Hippocampal formation (tissue), 2 donors: ENCODE measurements around the gene F8.

Experiments used
- DNase-seq, 2 donors: peaks; one replicate each; lab custom pipeline; 2025; lab: John Stamatoyannopoulos, UW

Gene F8

DNA sequence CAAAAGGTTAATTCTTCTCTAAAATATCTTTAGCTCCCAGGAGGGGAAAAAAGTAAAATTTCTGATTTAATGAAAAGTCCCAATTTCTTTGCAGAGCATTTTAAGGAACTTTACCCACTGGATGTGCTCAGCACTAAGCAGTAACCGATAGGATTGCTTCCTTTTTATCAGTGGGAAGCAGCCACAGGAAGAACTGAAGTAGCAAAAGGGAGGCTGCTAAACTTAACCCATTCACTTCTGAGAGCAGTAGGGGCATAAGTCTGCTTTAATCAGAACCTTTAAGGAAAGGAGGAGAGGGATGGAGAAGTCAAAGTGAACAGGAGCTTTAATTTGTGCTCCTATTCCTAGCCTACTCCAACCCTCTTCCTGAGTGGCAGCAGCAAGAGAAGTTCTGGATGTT is at the start of gene F8:
Gene F8, minus strand, starts transcription at position 139 of the 400 bp plus-strand sequence. CDS start 171 bp downstream, outside the sequence.
- no peak for DNase-seq

DNA sequence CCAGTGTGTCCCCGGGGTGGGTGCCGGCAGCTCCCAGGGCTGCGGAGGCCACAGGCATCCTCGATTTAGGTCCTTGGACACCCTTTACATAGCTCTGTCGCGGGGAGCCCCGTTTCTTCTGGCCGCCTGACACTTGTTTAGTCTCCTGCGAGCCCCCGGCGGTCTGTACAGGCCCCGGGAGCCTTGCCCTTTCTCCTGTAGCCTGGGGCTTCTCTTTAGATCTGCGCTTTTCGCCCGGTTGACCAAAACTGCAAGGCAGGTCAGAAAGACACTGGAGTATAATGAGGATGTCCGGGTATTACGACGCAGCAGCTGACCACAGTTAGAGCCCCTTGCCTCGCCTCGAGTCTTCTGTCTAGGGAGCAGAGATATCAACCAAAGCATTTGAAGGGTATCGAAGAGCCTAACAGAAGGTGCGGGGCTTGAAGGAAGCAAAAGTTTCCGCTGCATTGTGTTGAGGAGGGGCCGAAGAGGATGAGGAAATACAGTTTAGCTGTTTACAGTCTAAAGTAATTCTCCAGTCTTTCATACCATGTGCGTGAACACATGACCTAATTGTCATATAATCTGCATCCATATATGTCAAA is 49.3 kb upstream of the F8 start:
- DNase-seq: no peak

DNA sequence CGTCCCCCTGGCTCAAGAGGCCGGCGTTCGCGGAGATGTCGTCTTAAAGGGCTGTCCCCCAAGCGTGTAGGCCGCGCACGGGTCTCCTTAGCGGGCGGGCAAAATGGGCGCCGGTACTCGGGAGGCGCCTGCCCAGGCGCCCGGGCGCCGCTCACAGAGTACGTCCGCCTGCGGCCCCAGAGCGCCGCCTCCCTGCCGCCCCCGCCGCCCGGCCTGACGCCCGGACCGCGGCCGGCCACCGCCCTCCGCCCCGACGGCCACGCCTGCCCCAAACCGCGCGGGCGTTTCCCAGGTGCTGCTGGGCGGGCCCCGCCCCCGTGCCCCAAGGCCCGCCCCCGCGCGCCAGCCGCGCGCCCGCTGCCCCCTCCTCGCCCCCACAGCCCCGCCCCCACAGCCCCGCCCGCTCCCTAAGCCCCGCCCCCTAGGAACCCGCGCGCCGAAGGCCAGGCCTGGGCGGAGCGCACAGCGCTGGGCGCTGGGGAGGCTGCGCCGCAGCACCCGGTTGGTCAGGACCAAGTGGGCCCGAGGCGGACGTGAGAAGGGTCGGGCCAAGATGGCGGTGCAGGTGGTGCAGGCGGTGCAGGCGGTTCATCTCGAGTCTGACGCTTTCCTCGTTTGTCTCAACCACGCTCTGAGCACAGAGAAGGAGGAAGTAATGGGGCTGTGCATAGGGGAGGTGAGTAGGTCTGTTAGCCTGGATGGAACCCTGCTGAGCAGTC is 48.6 kb upstream of the F8 start, which contains the start of the genes BRCC3, CMC4 and MTCP1:
Gene BRCC3, plus strand, starts transcription at position 534 of the 719 bp plus-strand sequence. Its CDS starts 20 bp downstream, at position 554.
Gene CMC4, minus strand, starts transcription at position 162 of the 719 bp plus-strand sequence. CDS start 7,113 bp downstream, outside the sequence.
Gene MTCP1, minus strand, starts transcription at position 162 of the 719 bp plus-strand sequence. CDS start 5,126 bp downstream, outside the sequence.
- DNase-seq: peak; percentile 51 to 77

DNA sequence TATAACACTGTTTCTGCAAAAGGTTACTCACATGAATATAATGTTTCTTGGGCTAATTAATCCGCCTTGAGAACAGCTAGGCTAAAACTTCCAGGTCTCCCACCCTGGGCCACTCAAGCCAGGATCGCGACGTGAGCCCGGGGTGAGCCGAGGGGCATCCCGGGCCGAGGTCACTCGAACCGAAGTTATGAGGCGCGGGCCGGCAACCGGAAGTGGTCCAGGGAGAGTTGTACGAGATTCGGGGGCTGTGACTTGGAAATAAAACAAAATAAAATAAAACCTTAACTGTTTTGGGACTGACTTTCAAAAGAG is 48.1 kb upstream of the F8 start:
- no peak for DNase-seq

DNA sequence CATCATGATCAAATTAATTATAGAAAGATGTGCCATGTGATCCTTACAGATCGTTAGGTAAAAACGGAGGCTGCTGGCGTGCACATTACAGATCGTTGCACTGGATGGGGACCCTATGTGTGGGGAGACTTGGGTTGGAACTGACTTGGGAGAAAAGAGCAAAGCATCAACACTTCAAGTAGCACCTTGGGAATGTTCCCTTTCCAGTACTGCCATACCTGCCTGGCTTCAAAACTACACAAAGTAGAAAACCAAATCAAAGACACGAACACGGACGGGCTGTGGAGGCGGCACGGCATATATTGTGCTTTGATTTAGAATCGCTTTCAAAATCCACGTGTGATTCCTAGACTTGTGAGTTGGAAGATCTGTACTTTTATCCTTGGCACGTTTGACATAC is 47.5 kb upstream of the F8 start:
- DNase-seq: no peak

DNA sequence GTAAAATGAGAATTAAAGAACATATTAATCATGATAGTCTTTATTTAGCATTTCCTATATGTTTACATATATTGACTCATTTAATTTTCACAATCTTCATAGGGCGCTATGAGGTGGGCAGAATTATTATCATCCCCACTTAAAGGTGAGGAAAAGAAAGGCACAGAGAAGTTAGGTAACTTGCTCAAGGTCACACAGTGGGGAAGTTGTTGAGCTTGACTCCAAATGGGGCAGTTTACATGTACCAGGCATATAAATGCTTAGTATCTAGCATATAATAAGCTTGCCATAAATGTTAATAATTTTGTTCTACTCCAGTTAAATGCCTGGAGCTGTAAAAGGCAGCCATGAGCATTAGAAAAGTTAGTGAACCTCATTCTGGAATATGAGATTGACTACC is 46.9 kb upstream of the F8 start:
- DNase-seq: no peak

DNA sequence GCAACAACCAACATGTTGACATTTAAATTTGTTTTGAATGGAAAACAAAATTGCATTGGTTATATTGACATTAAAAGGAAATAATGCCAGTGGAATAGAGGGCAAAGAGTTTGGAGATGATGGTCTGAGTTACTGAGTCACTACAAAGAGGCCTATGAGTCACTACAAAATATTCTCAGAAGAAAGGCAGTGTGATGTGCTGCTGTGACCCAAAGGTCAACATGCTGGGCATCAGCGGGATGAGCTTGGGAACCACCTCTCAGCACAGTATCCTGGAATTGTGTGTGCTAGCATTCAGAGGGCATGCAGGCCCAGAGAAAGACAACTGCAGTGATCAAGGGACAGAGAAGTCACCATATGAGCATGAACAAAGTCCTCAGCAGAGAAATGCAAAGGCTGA is 45.6 kb upstream of the F8 start:
- no peak for DNase-seq

DNA sequence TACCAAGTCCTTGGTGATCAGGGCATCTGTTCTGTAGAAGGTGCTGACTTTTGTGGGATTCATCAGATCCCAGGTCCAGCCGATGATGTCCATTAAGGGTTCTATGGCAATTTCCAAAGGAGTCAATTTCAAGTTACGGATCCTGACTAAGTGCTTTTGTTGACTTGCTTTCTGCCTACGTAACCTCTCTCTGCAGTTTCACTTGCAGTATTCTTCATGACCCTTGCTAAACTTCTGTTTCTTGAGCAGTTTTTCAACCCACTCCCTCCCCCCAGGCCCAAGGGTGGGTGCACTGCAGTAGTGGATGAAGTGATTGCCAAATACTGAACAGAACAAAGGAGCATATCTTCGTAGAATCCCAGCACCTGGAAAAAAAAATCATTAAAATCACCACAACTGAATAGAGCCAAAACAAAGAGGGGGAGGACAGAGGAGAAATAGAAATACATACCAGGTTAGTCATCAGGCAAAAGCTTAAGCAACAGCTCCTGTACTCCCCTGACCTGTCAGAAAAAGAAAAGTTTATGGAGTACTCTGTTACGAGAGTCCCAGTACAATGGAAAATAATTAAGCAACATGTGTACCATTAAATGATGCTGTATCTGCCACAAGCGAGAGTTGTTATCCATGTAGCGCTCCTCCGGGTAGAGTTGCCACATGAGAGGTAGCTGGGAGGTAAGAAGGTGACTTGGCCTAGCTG is 42.7 kb upstream of the F8 start:
- no peak for DNase-seq

DNA sequence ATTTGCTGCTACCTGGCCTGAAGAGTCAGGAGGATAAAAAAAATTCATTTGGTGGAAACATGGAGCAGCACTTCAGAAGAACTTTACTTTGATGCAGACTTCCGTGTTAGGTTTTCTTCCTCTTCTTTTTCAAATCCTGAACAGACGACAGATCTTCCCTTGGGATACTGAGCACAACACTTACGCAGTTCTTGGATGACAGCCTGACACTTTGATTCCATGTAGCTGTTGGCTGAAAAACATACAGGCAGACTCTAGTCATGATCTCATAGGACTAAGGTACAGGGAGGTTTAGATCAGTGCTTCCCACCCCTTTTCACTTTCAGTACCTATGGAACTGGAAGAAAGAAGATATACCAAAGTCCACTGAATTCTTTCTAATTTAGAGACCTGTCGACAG is 39.2 kb upstream of the F8 start:
- DNase-seq: no peak

DNA sequence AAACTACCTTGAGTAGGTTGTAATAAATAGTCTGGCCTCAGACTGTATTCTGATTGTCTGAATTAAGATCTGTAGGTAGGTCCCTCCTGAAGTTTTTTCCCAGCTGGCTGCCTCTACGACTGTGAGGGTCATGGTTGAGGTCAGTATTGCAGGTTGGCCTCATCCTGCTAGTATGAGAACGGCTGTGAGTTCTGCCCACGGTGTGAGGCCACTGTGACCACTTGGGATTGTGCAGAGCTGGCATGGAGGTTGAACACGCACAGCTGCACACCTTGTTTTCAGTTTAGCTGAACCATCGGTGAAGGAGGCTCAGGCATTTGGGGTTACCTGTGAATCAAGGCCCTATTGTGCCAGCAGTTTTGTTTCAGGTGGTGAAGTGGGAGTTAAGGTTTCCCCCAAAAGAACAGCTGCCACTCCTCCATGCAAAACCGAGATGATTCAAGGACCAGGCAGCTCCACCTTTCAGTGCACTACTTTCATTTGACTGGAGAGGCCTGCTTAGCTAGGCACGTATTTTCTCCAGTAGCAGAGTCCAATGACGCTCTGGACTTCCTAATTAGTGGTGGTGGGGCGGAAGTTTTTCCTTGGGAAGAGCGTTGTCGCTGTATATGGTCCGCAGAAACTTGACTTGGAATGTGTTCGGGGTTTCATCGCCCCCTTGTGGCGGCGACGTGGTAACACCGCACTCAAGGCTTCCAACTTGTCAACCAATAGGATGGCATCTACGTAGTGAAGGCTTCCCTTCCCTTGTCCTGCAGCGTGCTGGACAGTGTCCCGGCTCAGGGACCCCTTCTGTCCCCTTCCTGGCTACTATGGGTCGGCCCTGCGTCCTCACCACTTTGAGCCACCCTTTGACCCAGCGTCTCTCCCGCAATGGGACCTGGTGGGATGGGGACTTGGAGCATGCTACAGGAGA is 34.6 kb upstream of the F8 start:
- peak; percentile 9 to 14 for DNase-seq

DNA sequence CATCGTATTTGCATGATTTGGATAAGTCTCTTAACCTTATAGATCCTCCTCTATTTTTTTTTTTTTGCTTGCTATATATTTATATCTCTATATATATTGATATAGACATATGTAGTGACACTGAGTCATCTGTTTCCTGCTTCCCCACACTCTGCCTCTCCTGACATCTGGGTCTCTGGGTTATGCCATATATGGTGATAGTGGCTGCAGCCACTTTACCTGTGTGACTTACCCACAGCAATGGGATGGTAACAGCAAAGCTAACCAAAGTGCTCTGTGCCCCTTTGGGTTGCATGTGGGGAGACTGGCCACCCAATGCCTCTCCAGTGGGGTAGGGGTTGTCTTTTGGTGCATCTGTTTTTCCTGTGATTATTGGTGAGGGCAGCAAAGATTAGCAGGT is 33.9 kb upstream of the F8 start:
- DNase-seq: no peak

DNA sequence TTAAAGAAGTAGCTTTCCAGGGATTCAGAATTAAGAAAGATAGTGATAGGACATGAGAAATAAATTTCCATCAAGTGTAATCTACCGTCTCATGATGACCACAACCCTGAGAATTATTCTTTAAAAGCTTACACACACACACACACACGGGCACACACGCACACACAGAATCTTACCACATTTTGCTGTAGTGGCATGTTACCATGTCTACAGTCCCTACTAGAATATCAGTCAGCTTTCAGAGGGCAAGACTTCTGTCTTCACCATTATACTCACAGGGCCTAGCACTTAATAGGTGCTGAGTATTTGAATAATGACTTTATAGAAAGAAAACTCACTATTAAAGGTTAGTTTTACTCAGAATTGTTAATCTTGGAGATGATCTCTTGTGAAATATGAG is 33.0 kb upstream of the F8 start:
- DNase-seq: no peak

DNA sequence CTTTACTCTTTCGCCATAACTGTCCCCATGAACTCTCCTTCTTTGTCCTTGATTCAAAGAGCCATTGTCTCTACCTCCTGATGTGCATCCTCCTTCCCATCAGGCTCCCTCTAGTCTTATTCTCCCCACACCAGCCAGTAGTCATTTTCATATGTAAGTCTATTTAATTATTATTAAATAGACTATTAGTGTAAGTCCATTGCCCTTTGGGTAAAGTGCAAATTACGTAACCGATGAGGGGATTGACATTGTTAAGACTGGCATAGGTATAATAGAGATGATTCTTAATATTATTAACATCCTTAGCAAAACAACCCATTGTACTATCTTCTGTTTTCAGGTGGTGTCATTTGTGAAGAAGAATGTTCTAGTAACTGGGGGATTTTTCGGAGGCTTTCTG is 31.7 kb upstream of the F8 start:
- no peak for DNase-seq

DNA sequence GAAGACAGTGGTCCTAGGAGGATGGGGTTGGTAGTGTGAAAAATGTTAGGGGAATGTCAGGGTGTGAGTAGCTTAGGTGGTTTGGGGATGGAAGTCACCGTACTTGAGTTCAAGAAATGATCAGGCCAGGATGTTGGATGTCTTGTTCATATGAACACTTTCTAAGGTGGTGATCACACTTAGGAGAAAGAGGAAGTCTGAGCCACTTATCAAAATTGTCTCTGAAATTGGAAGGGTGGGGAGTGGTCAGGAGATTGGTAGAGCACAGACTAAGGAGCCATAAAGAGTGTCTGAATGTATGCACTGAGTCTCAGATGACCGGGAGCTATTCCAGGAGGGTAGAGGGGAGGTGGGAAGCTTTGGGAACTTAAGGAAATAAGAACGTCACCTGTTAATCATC is 31.1 kb upstream of the F8 start:
- no peak for DNase-seq

DNA sequence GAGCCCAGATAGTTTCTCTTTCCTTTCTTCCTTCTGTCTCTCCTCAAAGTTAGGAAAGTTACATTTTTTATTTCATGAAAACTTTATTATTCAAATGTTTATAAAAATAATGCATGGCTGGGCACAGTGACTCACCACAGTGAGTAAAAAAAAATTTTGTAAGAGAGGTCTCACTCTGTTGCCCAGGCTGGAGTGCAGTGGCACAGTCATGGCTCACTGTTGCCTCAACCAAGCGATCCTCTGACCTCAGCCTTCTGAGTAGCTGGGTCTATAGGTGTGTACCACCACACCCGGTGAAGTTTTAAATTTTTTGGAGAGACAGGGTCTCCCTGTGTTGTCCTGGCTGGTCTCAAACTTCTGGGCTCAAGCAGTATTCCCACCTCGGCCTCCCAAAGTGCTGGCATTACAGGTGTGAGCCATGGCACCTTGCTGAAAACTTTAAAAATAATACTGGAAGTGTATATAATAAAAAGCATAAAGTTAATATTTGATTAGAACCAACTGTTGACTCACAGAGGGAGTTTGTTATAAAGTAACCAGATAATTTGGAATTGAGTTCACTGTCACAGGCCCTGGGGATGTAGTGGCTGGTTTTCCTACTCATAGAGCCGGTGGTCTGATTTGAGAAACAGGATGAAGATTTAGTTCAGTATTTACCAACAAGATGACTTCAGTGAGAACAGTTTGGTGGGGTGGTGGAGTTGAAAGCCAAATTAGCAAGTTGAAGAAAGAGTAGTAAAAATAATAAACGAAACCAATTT is 30.4 kb upstream of the F8 start:
- no peak for DNase-seq

DNA sequence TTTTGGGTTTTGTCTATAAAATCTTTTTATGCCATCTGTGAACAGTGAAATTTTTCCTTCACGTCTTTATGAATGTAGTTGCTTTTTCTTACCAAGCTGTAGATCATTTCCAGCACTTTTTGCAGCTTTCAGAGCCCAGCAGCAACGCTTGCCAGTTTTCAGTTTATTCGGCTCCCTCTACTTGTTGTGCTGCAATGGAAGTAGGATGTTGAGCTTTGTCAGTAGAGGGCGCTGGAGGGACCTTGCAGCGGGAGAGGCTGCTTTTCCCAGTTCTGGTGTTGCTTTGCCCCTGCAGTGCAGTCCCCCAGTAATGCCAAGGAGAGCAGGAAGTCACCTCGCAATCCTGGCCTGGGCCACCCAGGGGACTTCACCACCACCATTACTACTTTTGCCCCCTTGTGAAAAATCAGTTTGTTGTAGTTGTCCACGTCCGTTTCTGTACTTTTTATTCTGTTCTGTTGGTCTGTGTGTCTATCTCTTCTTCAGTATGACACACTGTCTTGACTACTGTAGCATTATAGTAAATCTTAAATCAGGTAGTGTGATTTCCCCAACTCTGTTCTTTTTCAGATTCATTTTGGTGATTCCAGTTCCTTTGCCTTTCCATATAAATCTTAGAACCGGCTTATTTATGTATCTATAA is 26.6 kb upstream of the F8 start:
- peak; percentile 20 to 41 for DNase-seq

DNA sequence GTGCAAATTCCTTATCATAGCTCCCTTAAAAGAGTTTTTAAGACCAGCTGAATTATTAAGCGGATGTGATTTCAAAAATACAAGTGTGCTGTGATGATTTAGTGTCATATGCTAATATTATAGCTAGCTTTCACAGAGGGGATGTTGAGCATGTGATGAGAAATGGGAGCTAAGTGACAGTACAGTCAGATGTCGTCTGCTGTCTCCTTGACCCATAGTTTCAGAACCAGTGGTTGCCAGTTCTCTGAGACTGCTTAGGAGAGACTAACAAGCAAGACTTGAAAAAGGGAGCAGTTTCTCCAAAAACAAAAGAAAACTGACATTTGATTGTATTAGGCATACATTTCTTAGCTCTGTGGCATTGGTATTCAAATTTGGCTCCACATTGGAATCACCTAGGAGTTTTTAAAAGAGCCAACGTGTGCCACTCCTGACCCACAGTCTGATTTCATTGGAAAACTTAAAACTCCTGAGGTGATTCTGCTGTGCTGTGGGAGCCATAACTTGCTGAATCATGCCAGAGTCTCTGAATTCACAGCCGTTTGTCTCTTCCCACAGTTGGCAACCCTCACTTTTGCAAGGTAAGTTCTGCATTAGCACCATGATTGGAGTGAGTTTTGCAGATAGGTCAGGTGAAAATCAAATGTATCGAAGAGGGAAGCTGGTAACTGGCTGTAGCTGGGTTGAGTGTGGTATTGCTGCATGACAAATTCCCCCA is 24.4 kb upstream of the F8 start:
- no peak for DNase-seq

DNA sequence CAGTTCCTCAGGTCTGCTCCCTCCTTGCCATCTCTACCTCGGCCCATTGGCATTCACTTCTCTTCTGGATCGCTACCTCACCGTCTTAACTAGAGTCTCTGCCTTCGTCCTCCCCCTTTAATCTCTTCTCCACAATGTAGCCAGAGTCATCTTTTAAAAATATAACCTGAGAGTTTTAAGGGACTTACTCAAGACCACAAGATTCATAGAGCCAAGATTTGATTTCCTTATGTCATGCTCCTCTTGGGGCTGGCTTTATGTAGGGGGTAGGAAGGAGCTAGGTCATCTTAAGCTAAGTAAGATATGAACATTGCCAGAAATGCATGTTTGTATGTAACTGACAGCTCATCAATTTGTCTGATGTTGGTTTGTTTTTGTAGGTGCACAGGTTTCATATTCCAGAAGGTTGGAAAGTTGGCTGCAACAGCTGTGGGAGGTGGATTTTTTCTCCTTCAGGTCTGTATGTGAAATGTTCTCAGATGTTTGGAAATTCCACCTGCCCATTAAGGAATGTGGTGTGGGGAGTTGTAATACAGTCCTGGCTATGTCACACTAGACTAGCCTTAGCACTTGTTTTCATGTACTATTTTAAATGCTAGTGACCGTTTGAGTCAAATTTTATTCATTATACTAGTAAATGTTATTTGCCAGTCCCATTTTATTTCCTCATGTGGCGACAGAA is 23.7 kb upstream of the F8 start:
- DNase-seq: no peak

DNA sequence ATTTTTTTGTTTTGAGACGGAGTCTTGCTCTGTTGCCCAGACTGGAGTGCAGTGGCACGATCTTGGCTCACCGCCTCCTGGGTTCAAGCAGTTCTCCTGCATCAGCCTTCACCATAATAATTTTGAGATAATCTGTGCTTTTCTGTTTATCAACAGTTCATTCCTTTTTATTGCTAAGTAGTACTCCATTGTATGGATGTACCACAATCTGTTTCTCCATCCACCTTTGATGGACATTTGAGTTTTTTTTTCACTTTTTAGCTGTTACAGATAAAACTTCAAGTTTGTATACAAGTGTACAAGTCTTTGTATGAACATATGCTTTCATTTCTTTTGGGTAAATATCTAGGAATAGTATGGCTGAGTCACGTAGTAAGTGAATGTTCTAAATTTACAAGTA is 13.2 kb upstream of the F8 start:
- no peak for DNase-seq

DNA sequence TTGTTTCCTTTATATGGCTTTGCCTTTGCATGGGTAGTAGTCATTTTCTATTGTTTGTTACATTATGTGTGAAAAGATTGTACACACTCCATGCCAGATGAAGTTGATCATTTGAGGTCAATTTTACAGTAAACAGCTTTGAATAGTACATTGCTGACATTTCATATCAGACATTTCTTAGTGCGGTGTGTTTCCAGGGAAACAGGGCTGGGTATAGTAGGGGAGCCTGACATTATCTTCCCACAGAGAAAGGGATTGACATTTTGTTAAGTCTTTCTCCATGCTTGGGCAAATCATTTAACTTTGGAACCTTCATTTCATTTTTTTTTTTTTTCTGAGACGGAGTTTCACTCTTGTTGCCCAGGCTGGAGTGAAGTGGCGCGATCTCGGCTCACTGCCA is 9.1 kb upstream of the F8 start:
- DNase-seq: no peak
